ENCODE results near the gene EPS15. TPM values are rescaled to one million over a fixed set of nuclear protein-coding genes. Genes with fewer than 3 reads are reported as not detected.
A peak's percentile ranks its signal among the peaks of the same experiment; 100 is the strongest.

The EPS15 gene
- total and polyA plus RNA-seq, 2 experiments from 2014 or later: 26.9 to 41.1 TPM

- TF ChIP-seq EZH2phosphoT487 (IDR thresholded peaks at IDR 0.05; ENCODE audit: insufficient read depth, low read depth): no peak
- TF ChIP-seq EZH2 (IDR thresholded peaks at IDR 0.05; ENCODE audit: insufficient read depth, poor library complexity, severe bottlenecking): no peak
These were observed 6.5 kb downstream of the EPS15 start for GRCh38 chr1:51512606-51513005.

GRCh38 chr1:51512120-51512519 is 6.9 kb downstream of the EPS15 start:
- no peaks in the 10 kb centered on the region; the same call in 1 of the 2 replicates for H3K9me2 ChIP-seq (ENCODE audit: insufficient read depth)
- no peak overlapping the region for H3K4me3 ChIP-seq
- peaks cover 36% of the 10 kb centered on the region for H3K4me1 ChIP-seq (ENCODE audit: insufficient read depth)
- H3K27ac ChIP-seq: no peak overlapping the region
- H4K20me1 ChIP-seq (ENCODE audit: insufficient read depth): peaks cover 3% of the 10 kb centered on the region; the same call in 1 of the 2 replicates
- H3K4me2 ChIP-seq (ENCODE audit: unreplicated experiment): no peak overlapping the region
- no peak overlapping the region for H2AFZ ChIP-seq
- no peaks in the 10 kb centered on the region for H3K36me3 ChIP-seq (ENCODE audit: low read depth)
- TF ChIP-seq EZH2 (IDR thresholded peaks at IDR 0.05; ENCODE audit: insufficient read depth, poor library complexity, severe bottlenecking) (no peak), EZH2phosphoT487 (IDR thresholded peaks at IDR 0.05; ENCODE audit: insufficient read depth, low read depth) (no peak)
- H3K27me3 ChIP-seq (replicated peaks; ENCODE audit: insufficient read depth): no peaks in the 10 kb centered on the region
- 0 out of 2 replicates have a peak, but pooled peaks cover 7% of the 10 kb centered on the region for H3F3A ChIP-seq (ENCODE audit: insufficient read depth)
- peaks cover 100% of the 10 kb centered on the region for H3K79me2 ChIP-seq (ENCODE audit: insufficient read depth)
- no peak for DNase-seq
- H3K9ac ChIP-seq: no peak overlapping the region
- H3K9me3 ChIP-seq (ENCODE audit: low read depth): no peaks in the 10 kb centered on the region
- in situ Hi-C loops (cut with MboI): no loop called here

More at GRCh38 chr1:51512606-51513005, 6.5 kb downstream of the EPS15 start:
- peaks cover 10% of the 10 kb centered on the region; the same call in 1 of the 2 replicates for H3F3A ChIP-seq (ENCODE audit: insufficient read depth)
- no peaks in the 10 kb centered on the region for H3K9me3 ChIP-seq (ENCODE audit: low read depth)
- H2AFZ ChIP-seq: no peak overlapping the region
- no peak overlapping the region for H3K9ac ChIP-seq
- H3K9me2 ChIP-seq (ENCODE audit: insufficient read depth): no peaks in the 10 kb centered on the region; the same call in 1 of the 2 replicates
- DNase-seq: no peak
- H3K36me3 ChIP-seq (ENCODE audit: low read depth): no peaks in the 10 kb centered on the region
- peaks cover 3% of the 10 kb centered on the region; the same call in 1 of the 2 replicates for H4K20me1 ChIP-seq (ENCODE audit: insufficient read depth)
- H3K4me3 ChIP-seq: no peak overlapping the region
- WGBS, 2 experiments (ENCODE audit: low coverage in 1 of 2, low lambda C conversion rate in 2 of 2, missing lambda C conversion rate in 2 of 2): 89 to 94% methylated on average over 1 of the region's 1 CpG
- peaks cover 40% of the 10 kb centered on the region for H3K4me1 ChIP-seq (ENCODE audit: insufficient read depth)
- in situ Hi-C loops (cut with MboI): no loop called here
- H3K27me3 ChIP-seq (replicated peaks; ENCODE audit: insufficient read depth): no peaks in the 10 kb centered on the region
- H3K27ac ChIP-seq: no peak overlapping the region
- peaks cover 100% of the 10 kb centered on the region for H3K79me2 ChIP-seq (ENCODE audit: insufficient read depth)
- H3K4me2 ChIP-seq (ENCODE audit: unreplicated experiment): no peak overlapping the region

GRCh38 chr1:51509773-51510172 is 9.3 kb downstream of the EPS15 start:
- no peaks in the 10 kb centered on the region for H3K9me3 ChIP-seq (ENCODE audit: low read depth)
- no peaks in the 10 kb centered on the region; the same call in 1 of the 2 replicates for H3K9me2 ChIP-seq (ENCODE audit: insufficient read depth)
- no peaks in the 10 kb centered on the region for H3K36me3 ChIP-seq (ENCODE audit: low read depth)
- H3K4me3 ChIP-seq: no peak overlapping the region
- H3K9ac ChIP-seq: no peak overlapping the region
- 54 to 56% methylated on average over 2 of the region's 2 CpGs for WGBS, 2 experiments (ENCODE audit: low coverage in 1 of 2, low lambda C conversion rate in 2 of 2, missing lambda C conversion rate in 2 of 2)
- H3K27me3 ChIP-seq (replicated peaks; ENCODE audit: insufficient read depth): no peaks in the 10 kb centered on the region
- in situ Hi-C loops (cut with MboI): no loop called here
- H3K27ac ChIP-seq: no peak overlapping the region
- 0 out of 2 replicates have a peak, but pooled peaks cover 8% of the 10 kb centered on the region for H4K20me1 ChIP-seq (ENCODE audit: insufficient read depth)
- TF ChIP-seq EZH2phosphoT487 (IDR thresholded peaks at IDR 0.05; ENCODE audit: insufficient read depth, low read depth) (no peak), EZH2 (IDR thresholded peaks at IDR 0.05; ENCODE audit: insufficient read depth, poor library complexity, severe bottlenecking) (no peak)
- H3F3A ChIP-seq (ENCODE audit: insufficient read depth): peaks cover 11% of the 10 kb centered on the region
- H3K4me2 ChIP-seq (ENCODE audit: unreplicated experiment): no peak overlapping the region
- no peak overlapping the region for H2AFZ ChIP-seq
- H3K79me2 ChIP-seq (ENCODE audit: insufficient read depth): peaks cover 99% of the 10 kb centered on the region
- DNase-seq: no peak
- peaks cover 30% of the 10 kb centered on the region for H3K4me1 ChIP-seq (ENCODE audit: insufficient read depth)

GRCh38 chr1:51506537-51506936 is 12.5 kb downstream of the EPS15 start:
- Histone ChIP-seq H3K9me2 (ENCODE audit: insufficient read depth) (no peaks in the 10 kb centered on the region; the same call in 1 of the 2 replicates), H3K36me3 (ENCODE audit: low read depth) (no peaks in the 10 kb centered on the region), H3K27ac (peak overlapping the region; percentile 27), H3K9me3 (ENCODE audit: low read depth) (no peaks in the 10 kb centered on the region), H3K4me1 (ENCODE audit: insufficient read depth) (peaks cover 15% of the 10 kb centered on the region), H3K9ac (peak overlapping the region; percentile 7), H3F3A (ENCODE audit: insufficient read depth) (peaks cover 11% of the 10 kb centered on the region), H3K4me3 (peak overlapping the region; percentile 41), H3K79me2 (ENCODE audit: insufficient read depth) (peaks cover 99% of the 10 kb centered on the region), H3K4me2 (ENCODE audit: unreplicated experiment) (peak overlapping the region; percentile 67), H3K27me3 (replicated peaks; ENCODE audit: insufficient read depth) (no peaks in the 10 kb centered on the region), H2AFZ (0 out of 2 replicates have a peak overlapping the region, but pooled peaks have one; percentile 10), H4K20me1 (ENCODE audit: insufficient read depth) (0 out of 2 replicates have a peak, but pooled peaks cover 8% of the 10 kb centered on the region)
- TF ChIP-seq EZH2 (IDR thresholded peaks at IDR 0.05; ENCODE audit: insufficient read depth, poor library complexity, severe bottlenecking) (no peak), EZH2phosphoT487 (IDR thresholded peaks at IDR 0.05; ENCODE audit: insufficient read depth, low read depth) (no peak)
- 16 to 21% methylated on average over 3 of the region's 3 CpGs for WGBS, 2 experiments (ENCODE audit: low coverage in 1 of 2, low lambda C conversion rate in 2 of 2, missing lambda C conversion rate in 2 of 2)
- peak; percentile 87 for DNase-seq
- in situ Hi-C loops (cut with MboI): no loop called here

Data from GM23248 (cell line).